Measurements from ENCODE around the gene SPAG16.

- TF ChIP-seq POLR2AphosphoS5 (IDR thresholded peaks at IDR 0.05; ENCODE audit: borderline replicate concordance, low read depth, low read length) (no peak), EZH2 (IDR thresholded peaks at IDR 0.05) (no peak), FOXP2 (optimal IDR thresholded peaks at IDR 0.05; ENCODE audit: control extremely low read depth, extremely low read length, insufficient read depth) (no peak)
Observed at GRCh38 chr2:213566846-213567245, 282.6 kb downstream of the SPAG16 start.
